OCI-LY7 (cell line): Measurements from ENCODE around the gene PITPNM3.

ENCODE experiments used
- CTCF ChIP-seq: fragments of 200-600 bp; sonication (generic); conservative IDR thresholded peaks from 2 replicates; pipeline ENCODE4 v1.5.1; 2014; ENCODE audit warnings: mild to moderate bottlenecking, antibody characterized with exemption, low read length, moderate library complexity, mixed read lengths
- EZH2phosphoT487 ChIP-seq: fragments of 200-600 bp; sonication (generic); IDR thresholded peaks from 2 replicates; pipeline ENCODE4 v1.6.1; 2018; ENCODE audit warnings: low read depth, borderline replicate concordance, mild to moderate bottlenecking, mixed run types, antibody characterized with exemption, low read length, moderate library complexity, mixed read lengths

DNA sequence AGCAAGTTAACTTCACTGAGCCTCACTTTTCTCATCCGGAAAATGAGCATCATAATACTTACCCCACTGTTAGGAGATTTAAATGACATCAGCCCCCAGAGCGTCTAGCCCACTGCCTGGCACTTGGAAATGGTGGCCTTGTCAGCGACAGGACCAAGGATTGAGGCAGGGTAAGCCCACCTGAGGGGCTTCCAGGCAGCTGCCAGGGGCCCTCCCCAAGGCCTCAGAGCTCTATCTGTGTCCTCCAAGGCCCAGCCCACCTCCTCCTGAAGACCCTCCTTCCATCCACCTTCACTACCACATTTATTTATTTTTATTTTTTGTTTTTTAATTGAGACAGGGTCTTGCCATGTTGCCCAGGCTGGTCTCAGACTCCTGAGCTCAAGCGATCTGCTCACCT, 13.8 kb downstream of the PITPNM3 start:
- TF ChIP-seq CTCF, result no peak
- no peak for TF ChIP-seq EZH2phosphoT487
